ENCODE results near the gene PKDREJ.

- TF ChIP-seq POLR2A (IDR thresholded peaks at IDR 0.05; ENCODE audit: low read length) (no peak), GATA1 (IDR thresholded peaks at IDR 0.05; ENCODE audit: low read depth, low read length) (no peak)
Measured at GRCh38 chr22:46246178-46246577, 17.0 kb downstream of the PKDREJ start.
